ENCODE data around the gene GOLGA8R.
"Not testable (repeated sequence)": the region's sequence is repeated elsewhere in the genome, so short reads cannot be mapped to it uniquely, and the experiment has no call there.

Gene GOLGA8R

GRCh38 chr15:30377082-30377413 lies 37.0 kb downstream of the GOLGA8R start:
- not testable (repeated sequence) for H3K4me3 ChIP-seq (ENCODE audit: low read depth, low read length); H3K9ac ChIP-seq (ENCODE audit: low read length); H3K27me3 ChIP-seq (ENCODE audit: insufficient read depth, low read length); H2BK5ac ChIP-seq (ENCODE audit: low read depth, low read length, poor library complexity); H4K8ac ChIP-seq (ENCODE audit: low read depth, low read length); H4K12ac ChIP-seq (ENCODE audit: low read depth, low read length); H3K4ac ChIP-seq (ENCODE audit: low read depth, low read length); H3K14ac ChIP-seq (ENCODE audit: low read length); H3K4me2 ChIP-seq (ENCODE audit: low read length); H3K23ac ChIP-seq (ENCODE audit: low read length); H3K4me1 ChIP-seq (ENCODE audit: control insufficient read depth in 1 of 2, insufficient read depth in 2 of 2, low read length in 2 of 2); H3K27ac ChIP-seq (ENCODE audit: low read depth, low read length); H2BK120ac ChIP-seq (ENCODE audit: insufficient read depth, low read length, poor library complexity); DNase-seq; H2AFZ ChIP-seq (ENCODE audit: insufficient read depth, low read length, poor library complexity); H4K91ac ChIP-seq (ENCODE audit: low read depth, low read length); H3K36me3 ChIP-seq (ENCODE audit: control insufficient read depth in 1 of 2, insufficient read depth in 2 of 2, low read length in 2 of 2); H3K18ac ChIP-seq (ENCODE audit: low read length); H2BK12ac ChIP-seq (ENCODE audit: low read length); H3K79me2 ChIP-seq (ENCODE audit: control insufficient read depth, insufficient read depth, low read length, poor library complexity); H2AK5ac ChIP-seq (ENCODE audit: low read length); H3K9me3 ChIP-seq (ENCODE audit: insufficient read depth, low read depth, low read length); H3K79me1 ChIP-seq (ENCODE audit: low read length)
- no CpG with 5 or more reads among the region's 5 CpGs for WGBS (ENCODE audit: extremely low coverage, insufficient coverage, insufficient read length)

- H3K4ac ChIP-seq (ENCODE audit: low read depth, low read length); H3K79me2 ChIP-seq (ENCODE audit: control insufficient read depth, insufficient read depth, low read length, poor library complexity); H4K8ac ChIP-seq (ENCODE audit: low read depth, low read length); H3K23ac ChIP-seq (ENCODE audit: low read length); H3K27me3 ChIP-seq (ENCODE audit: insufficient read depth, low read length); H3K9ac ChIP-seq (ENCODE audit: low read length); H2BK12ac ChIP-seq (ENCODE audit: low read length); H3K9me3 ChIP-seq (ENCODE audit: insufficient read depth, low read depth, low read length); H3K79me1 ChIP-seq (ENCODE audit: low read length); H2AFZ ChIP-seq (ENCODE audit: insufficient read depth, low read length, poor library complexity); H3K36me3 ChIP-seq (ENCODE audit: control insufficient read depth in 1 of 2, insufficient read depth in 2 of 2, low read length in 2 of 2); DNase-seq; H2BK5ac ChIP-seq (ENCODE audit: low read depth, low read length, poor library complexity); H3K14ac ChIP-seq (ENCODE audit: low read length); H2BK120ac ChIP-seq (ENCODE audit: insufficient read depth, low read length, poor library complexity); H3K18ac ChIP-seq (ENCODE audit: low read length); H3K4me2 ChIP-seq (ENCODE audit: low read length); H3K27ac ChIP-seq (ENCODE audit: low read depth, low read length); H4K91ac ChIP-seq (ENCODE audit: low read depth, low read length); H3K4me1 ChIP-seq (ENCODE audit: control insufficient read depth in 1 of 2, insufficient read depth in 2 of 2, low read length in 2 of 2); H2AK5ac ChIP-seq (ENCODE audit: low read length); H4K12ac ChIP-seq (ENCODE audit: low read depth, low read length); H3K4me3 ChIP-seq (ENCODE audit: low read depth, low read length): not testable (repeated sequence)
- WGBS (ENCODE audit: extremely low coverage, insufficient coverage, insufficient read length) = no CpG with 5 or more reads among the region's 17 CpGs
These were observed 37.5 kb downstream of the GOLGA8R start for GRCh38 chr15:30376375-30377081.

GRCh38 chr15:30375872-30376271 lies 38.2 kb downstream of the GOLGA8R start:
- H4K91ac ChIP-seq (ENCODE audit: low read depth, low read length); H3K23ac ChIP-seq (ENCODE audit: low read length); H2AFZ ChIP-seq (ENCODE audit: insufficient read depth, low read length, poor library complexity); H4K12ac ChIP-seq (ENCODE audit: low read depth, low read length); H2BK12ac ChIP-seq (ENCODE audit: low read length); H3K18ac ChIP-seq (ENCODE audit: low read length); H3K36me3 ChIP-seq (ENCODE audit: control insufficient read depth in 1 of 2, insufficient read depth in 2 of 2, low read length in 2 of 2); H3K79me2 ChIP-seq (ENCODE audit: control insufficient read depth, insufficient read depth, low read length, poor library complexity); H3K4me2 ChIP-seq (ENCODE audit: low read length); H3K27ac ChIP-seq (ENCODE audit: low read depth, low read length); H3K9me3 ChIP-seq (ENCODE audit: insufficient read depth, low read depth, low read length); H2BK120ac ChIP-seq (ENCODE audit: insufficient read depth, low read length, poor library complexity); H3K4me1 ChIP-seq (ENCODE audit: control insufficient read depth in 1 of 2, insufficient read depth in 2 of 2, low read length in 2 of 2); H2AK5ac ChIP-seq (ENCODE audit: low read length); H3K4ac ChIP-seq (ENCODE audit: low read depth, low read length); H3K27me3 ChIP-seq (ENCODE audit: insufficient read depth, low read length); H4K8ac ChIP-seq (ENCODE audit: low read depth, low read length); H3K79me1 ChIP-seq (ENCODE audit: low read length); H2BK5ac ChIP-seq (ENCODE audit: low read depth, low read length, poor library complexity); H3K14ac ChIP-seq (ENCODE audit: low read length); H3K9ac ChIP-seq (ENCODE audit: low read length): not testable (repeated sequence)
- peak overlapping the region; percentile 59 for H3K4me3 ChIP-seq (ENCODE audit: low read depth, low read length)
- DNase-seq = peak in 1 of 2 donors; percentile 0
- 100% methylated on average over 1 of the region's 4 CpGs for WGBS (ENCODE audit: extremely low coverage, insufficient coverage, insufficient read length)

- H2BK5ac ChIP-seq (ENCODE audit: low read depth, low read length, poor library complexity); H2BK120ac ChIP-seq (ENCODE audit: insufficient read depth, low read length, poor library complexity); H3K4me3 ChIP-seq (ENCODE audit: low read depth, low read length); H3K4me2 ChIP-seq (ENCODE audit: low read length); DNase-seq; H3K27ac ChIP-seq (ENCODE audit: low read depth, low read length); H4K8ac ChIP-seq (ENCODE audit: low read depth, low read length); H3K27me3 ChIP-seq (ENCODE audit: insufficient read depth, low read length); H3K9ac ChIP-seq (ENCODE audit: low read length); H3K79me2 ChIP-seq (ENCODE audit: control insufficient read depth, insufficient read depth, low read length, poor library complexity); H2AK5ac ChIP-seq (ENCODE audit: low read length); H3K4me1 ChIP-seq (ENCODE audit: control insufficient read depth in 1 of 2, insufficient read depth in 2 of 2, low read length in 2 of 2); H3K79me1 ChIP-seq (ENCODE audit: low read length); H4K91ac ChIP-seq (ENCODE audit: low read depth, low read length); H3K18ac ChIP-seq (ENCODE audit: low read length); H3K4ac ChIP-seq (ENCODE audit: low read depth, low read length); H2BK12ac ChIP-seq (ENCODE audit: low read length); H3K36me3 ChIP-seq (ENCODE audit: control insufficient read depth in 1 of 2, insufficient read depth in 2 of 2, low read length in 2 of 2); H3K23ac ChIP-seq (ENCODE audit: low read length); H3K14ac ChIP-seq (ENCODE audit: low read length); H4K12ac ChIP-seq (ENCODE audit: low read depth, low read length); H3K9me3 ChIP-seq (ENCODE audit: insufficient read depth, low read depth, low read length); H2AFZ ChIP-seq (ENCODE audit: insufficient read depth, low read length, poor library complexity): not testable (repeated sequence)
- no CpG with 5 or more reads among the region's 10 CpGs for WGBS (ENCODE audit: extremely low coverage, insufficient coverage, insufficient read length)
These were observed 39.2 kb downstream of the GOLGA8R start for GRCh38 chr15:30374862-30375261.

Data from trophoblast cell (in vitro differentiated cells and primary cell).